ENCODE results near the gene KAT6B. TPM values are rescaled to one million over a fixed set of nuclear protein-coding genes. Genes with fewer than 3 reads are reported as not detected.
A peak's percentile ranks its signal among the peaks of the same experiment; 100 is the strongest.

Gene KAT6B
- total and polyA plus RNA-seq, 10 of the 15 experiments (the other 5 are each of a cell fraction or from before 2014, with no cell fraction given) = 2.7 to 22.6 (median 15.7) TPM

DNA sequence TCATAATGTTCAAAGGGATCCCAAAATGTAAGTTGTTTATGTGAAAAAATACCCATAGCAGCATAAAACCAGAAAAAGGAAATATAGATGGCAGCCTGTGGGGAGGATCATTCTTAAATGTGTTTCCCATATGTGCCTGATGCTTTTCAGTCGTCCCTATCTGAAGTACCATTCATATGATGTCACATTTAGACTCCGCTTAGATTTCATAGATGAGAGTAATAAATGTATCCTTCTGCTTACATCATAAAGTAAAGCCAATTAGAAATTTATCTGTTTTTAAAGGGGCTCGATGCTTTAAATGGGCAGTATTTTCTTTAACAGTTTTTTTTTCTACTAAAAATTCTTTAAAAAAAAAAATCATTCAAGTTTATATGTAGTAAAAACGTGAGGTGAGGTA, 136.1 kb downstream of the KAT6B start (continued):
- TF ChIP-seq, protein P1, sequence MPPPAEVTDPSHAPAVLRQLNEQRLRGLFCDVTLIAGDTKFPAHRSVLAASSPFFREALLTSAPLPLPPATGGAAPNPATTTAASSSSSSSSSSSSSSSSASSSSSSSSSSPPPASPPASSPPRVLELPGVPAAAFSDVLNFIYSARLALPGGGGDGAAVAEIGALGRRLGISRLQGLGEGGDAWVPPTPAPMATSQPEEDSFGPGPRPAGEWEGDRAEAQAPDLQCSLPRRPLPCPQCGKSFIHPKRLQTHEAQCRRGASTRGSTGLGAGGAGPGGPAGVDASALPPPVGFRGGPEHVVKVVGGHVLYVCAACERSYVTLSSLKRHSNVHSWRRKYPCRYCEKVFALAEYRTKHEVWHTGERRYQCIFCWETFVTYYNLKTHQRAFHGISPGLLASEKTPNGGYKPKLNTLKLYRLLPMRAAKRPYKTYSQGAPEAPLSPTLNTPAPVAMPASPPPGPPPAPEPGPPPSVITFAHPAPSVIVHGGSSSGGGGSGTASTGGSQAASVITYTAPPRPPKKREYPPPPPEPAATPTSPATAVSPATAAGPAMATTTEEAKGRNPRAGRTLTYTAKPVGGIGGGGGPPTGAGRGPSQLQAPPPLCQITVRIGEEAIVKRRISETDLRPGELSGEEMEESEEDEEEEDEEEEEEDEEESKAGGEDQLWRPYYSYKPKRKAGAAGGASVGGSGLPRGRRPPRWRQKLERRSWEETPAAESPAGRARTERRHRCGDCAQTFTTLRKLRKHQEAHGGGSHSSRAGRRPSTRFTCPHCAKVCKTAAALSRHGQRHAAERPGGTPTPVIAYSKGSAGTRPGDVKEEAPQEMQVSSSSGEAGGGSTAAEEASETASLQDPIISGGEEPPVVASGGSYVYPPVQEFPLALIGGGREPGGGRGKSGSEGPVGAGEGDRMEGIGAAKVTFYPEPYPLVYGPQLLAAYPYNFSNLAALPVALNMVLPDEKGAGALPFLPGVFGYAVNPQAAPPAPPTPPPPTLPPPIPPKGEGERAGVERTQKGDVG (CRISPR knock-in tag; IDR thresholded peaks at IDR 0.05) = no peak
- no peak for TF ChIP-seq NFIC (IDR thresholded peaks at IDR 0.05; ENCODE audit: low read depth, low read length)

DNA sequence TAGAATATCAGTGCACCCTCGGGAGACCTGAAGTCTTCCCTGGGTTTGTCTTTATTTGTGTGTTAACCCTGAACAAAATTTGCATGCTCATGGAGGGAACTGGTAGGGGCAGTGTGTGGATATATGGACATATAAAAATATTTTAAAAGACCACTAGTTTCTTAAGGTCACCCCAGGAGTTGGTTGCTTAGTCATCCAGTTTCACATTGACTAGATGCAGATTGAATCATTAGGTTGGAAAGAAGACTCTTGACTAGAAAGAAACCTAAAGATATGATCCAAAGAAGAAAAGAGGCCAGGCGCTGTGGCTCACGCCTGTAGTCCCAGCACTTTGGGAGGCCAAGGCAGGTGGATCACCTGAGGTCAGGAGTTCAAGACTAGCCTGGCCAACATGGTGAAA, 137.1 kb downstream of the KAT6B start:
- FAIRE-seq (peak; percentile 44), DNase-seq (ENCODE audit: low read depth, low spot score) (no peak), ATAC-seq (peak; percentile 97)
- no peaks in the 10 kb centered on the region for H3K9me3 ChIP-seq (replicated peaks; ENCODE audit: control insufficient read depth, insufficient read depth, low read length)
- WGBS (ENCODE audit: insufficient coverage, insufficient replicate concordance, low lambda C conversion rate, missing lambda C conversion rate) = 19% methylated on average over 3 of the region's 3 CpGs
- H3K9ac ChIP-seq (ENCODE audit: control insufficient read depth, insufficient read depth, low read length) = no peak overlapping the region
- peaks cover 2% of the 10 kb centered on the region for H3K79me2 ChIP-seq (ENCODE audit: control insufficient read depth, insufficient read depth, low read length)
- no peak overlapping the region for H3K4me3 ChIP-seq
- ChIA-PET RAD21 (ENCODE audit: unreplicated experiment) (interaction anchor here (0.6 to 1.2 kb wide), 3 partner anchors 14 to 225 kb away, joined by 3 to 4 read pairs (median 3); no protein-coding TSS in a partner anchor), CTCF (no interaction called here), POLR2A (interaction anchor here (0.6 kb wide), 1 partner anchor 862 kb away, joined by 5 read pairs; no protein-coding TSS in a partner anchor), SMC1A (ENCODE audit: uncharacterized antibody, unreplicated experiment) (interaction anchor here (0.6 to 1.5 kb wide), 7 partner anchors 9 to 167 kb away, joined by 3 to 5 read pairs (median 3); no protein-coding TSS in a partner anchor)
- no peaks in the 10 kb centered on the region; a peak in 1 of 4 replicates for H3K36me3 ChIP-seq (ENCODE audit: control insufficient read depth in 2 of 2, insufficient read depth in 2 of 2, low read length in 1 of 2)
- intact Hi-C loops (cut with micrococcal nuclease; ENCODE audit: unreplicated experiment) (no loop called here), in situ Hi-C loops (cut with MboI) (no loop called here)
- no TSS peak for BruUV-seq (replicated peaks)
- H3K27ac ChIP-seq (ENCODE audit: control insufficient read depth, insufficient read depth) = peak overlapping the region; percentile 15; the same call in 1 of the 2 replicates
- peak overlapping the region; percentile 35 for H3K4me2 ChIP-seq (ENCODE audit: control insufficient read depth, insufficient read depth)
- no peak overlapping the region for H2AFZ ChIP-seq (ENCODE audit: control insufficient read depth, low read depth, low read length)
- H3K27me3 ChIP-seq (replicated peaks in 1 of 2; ENCODE audit: control insufficient read depth in 2 of 2, insufficient read depth in 2 of 2, low read length in 1 of 2) = no peaks in the 10 kb centered on the region
- H4K20me1 ChIP-seq (ENCODE audit: control insufficient read depth, insufficient read depth) = no peaks in the 10 kb centered on the region
- peaks cover 7% of the 10 kb centered on the region for H3K4me1 ChIP-seq (ENCODE audit: control insufficient read depth, insufficient read depth, low read length)
- peak; percentile 62 for TF ChIP-seq NR2F1 (conservative IDR thresholded peaks at IDR 0.05)
- no peak for TF ChIP-seq TCF7 (IDR thresholded peaks at IDR 0.05; ENCODE audit: borderline replicate concordance)
- no peak for TF ChIP-seq NRF1 (conservative IDR thresholded peaks at IDR 0.05; ENCODE audit: low read depth, low read length)
- peak; percentile 61 for TF ChIP-seq IKZF1 (conservative IDR thresholded peaks at IDR 0.05)
- no peak for TF ChIP-seq HDAC6 (IDR thresholded peaks at IDR 0.05; ENCODE audit: unreplicated experiment)
- TF ChIP-seq RUNX3 (IDR thresholded peaks at IDR 0.05; ENCODE audit: low read length) = peak; percentile 75
- TF ChIP-seq GABPA (IDR thresholded peaks at IDR 0.05; ENCODE audit: low read depth) = no peak
- TF ChIP-seq USF1 (IDR thresholded peaks at IDR 0.05; ENCODE audit: borderline replicate concordance, extremely low read length, insufficient read depth, low read depth, low read length) = no peak
- TF ChIP-seq SREBF1 (IDR thresholded peaks at IDR 0.05; ENCODE audit: low read length) = no peak
- TF ChIP-seq, protein P2, sequence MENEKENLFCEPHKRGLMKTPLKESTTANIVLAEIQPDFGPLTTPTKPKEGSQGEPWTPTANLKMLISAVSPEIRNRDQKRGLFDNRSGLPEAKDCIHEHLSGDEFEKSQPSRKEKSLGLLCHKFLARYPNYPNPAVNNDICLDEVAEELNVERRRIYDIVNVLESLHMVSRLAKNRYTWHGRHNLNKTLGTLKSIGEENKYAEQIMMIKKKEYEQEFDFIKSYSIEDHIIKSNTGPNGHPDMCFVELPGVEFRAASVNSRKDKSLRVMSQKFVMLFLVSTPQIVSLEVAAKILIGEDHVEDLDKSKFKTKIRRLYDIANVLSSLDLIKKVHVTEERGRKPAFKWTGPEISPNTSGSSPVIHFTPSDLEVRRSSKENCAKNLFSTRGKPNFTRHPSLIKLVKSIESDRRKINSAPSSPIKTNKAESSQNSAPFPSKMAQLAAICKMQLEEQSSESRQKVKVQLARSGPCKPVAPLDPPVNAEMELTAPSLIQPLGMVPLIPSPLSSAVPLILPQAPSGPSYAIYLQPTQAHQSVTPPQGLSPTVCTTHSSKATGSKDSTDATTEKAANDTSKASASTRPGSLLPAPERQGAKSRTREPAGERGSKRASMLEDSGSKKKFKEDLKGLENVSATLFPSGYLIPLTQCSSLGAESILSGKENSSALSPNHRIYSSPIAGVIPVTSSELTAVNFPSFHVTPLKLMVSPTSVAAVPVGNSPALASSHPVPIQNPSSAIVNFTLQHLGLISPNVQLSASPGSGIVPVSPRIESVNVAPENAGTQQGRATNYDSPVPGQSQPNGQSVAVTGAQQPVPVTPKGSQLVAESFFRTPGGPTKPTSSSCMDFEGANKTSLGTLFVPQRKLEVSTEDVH (IDR thresholded peaks at IDR 0.05; ENCODE audit: low read depth, partially characterized antibody) = no peak
- TF ChIP-seq NFIC (IDR thresholded peaks at IDR 0.05; ENCODE audit: low read depth, low read length) = peak; percentile 66
